Measurements from ENCODE around the gene COL9A2. TPM values are rescaled to one million over a fixed set of nuclear protein-coding genes. Genes with fewer than 3 reads are reported as not detected.

Gene COL9A2
- total RNA-seq, 1 donor from 2014 or later = 4.6 TPM

DNA sequence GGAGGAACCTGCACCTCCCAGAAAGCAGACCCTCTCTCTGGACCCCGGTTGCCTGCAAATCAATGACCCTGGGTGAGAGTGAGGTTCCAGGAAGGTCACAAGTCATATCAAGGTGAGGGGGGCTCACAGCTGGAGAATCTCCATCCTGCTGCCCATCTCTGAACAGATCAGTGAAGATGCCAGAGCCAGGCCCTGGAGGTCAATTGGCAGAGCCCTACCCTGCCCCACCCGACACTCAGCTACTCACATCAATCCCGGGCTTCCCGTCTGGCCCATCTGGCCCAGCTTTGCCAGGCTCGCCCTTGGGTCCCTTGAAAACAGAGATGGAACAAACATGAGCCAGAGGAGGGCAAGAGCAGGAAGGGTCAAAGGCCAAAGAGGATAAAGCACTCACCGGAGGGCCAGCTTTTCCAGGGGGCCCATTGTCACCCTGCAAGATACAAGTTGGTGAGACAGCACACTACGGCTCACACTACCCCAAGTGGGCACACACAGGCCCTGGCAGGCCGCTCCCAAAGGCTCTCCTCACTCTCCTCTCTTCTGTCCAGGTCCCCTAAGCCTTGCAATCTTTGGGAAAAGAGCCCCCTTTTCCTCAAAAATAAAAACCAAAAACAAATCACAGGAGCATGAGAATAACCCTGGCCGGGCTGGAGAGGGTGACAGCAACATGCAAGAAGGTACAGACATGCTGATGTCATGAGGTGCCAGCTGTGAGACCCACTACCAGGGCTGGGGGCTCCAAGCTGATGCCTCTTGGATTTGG is 2.9 kb downstream of the COL9A2 start:
- no peak for TF ChIP-seq CTCF (conservative IDR thresholded peaks at IDR 0.05; ENCODE audit: low read depth, low read length)
- H3K4me3 ChIP-seq (ENCODE audit: low read depth, low read length) = no peak overlapping the region
- no peak for DNase-seq (ENCODE audit: low read depth)

DNA sequence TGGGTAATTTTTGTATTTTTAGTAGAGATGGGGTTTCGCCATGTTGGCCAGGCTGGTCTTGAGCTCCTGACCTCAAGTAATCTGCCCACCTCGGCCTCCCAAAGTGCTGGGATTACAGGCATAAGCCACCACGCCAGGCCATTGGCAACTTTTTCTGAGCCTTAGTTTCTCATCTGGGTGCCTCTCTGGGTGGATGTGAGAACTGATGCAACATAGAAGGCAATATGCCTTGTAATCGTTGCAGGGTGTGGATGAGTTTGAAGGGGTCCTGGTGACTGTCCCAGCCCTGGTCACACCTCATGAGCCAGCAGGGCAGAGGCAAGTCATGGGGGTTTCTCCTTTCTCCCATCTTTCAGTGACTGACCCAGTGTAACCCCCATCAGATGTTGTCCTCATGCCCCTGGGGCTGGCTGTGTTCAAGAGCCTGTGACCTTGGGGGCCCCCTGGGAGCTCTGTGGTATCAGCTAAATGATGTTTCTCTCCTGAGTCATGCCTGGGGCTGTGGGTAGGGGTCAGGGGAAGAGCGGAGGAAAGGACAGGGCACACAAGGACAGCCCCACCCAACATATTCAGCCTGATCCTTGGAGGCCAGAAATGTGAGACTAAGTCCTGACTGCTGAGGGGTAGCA is 3.6 kb downstream of the COL9A2 start:
- TF ChIP-seq CTCF (conservative IDR thresholded peaks at IDR 0.05; ENCODE audit: low read depth, low read length) = no peak

DNA sequence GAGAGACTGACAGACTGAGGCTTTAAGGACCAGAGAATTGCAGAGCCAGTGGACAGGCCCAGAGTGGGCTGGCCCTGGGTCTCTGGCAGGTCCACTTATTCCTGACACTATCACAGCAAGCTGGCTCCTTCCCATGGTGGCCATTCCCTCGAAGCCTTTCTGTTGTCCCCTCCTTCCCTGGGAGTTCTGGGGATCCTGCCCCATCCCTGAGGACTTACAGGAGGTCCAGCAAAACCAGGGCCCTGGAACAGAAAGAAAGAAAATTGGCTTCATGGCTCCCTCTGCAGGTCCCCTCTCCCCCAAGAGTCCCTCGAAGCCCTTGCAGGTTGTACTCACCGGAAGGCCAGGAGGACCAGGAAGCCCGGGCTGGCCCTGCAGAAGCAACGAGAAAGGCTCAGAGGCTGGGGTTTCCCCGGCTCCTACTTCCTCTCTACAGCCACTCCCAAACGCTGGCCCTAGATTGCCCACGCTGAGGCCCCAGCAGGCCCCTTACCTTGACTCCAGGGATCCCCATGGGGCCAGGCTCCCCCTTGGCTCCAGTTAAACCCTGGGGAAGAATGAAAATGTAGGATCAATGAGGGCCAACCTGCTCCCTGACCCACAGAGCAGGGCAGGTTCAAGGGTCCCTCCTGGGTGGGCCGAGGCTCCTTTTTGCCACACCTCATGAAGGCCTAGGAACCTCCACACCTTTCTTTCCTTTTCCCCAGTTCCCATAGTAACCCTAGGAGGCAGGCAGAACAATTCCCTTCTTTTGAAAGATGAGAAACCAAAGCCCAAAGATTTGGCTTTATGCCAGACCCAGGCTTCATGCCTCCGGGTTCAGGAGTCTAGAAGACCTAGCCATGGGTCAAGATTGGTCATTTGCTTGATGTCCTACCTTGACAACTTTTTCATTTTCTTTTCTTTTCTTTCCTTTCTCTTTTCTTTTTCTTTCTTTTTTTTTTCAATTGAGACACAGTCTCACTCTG is 4.6 kb downstream of the COL9A2 start:
- H3K4me3 ChIP-seq (ENCODE audit: low read depth, low read length) = no peak overlapping the region
- DNase-seq (ENCODE audit: low read depth) = no peak
- TF ChIP-seq CTCF (conservative IDR thresholded peaks at IDR 0.05; ENCODE audit: low read depth, low read length) = no peak

More for the DNA sequence above, 3.6 kb downstream of the COL9A2 start:
- no peak overlapping the region for H3K4me3 ChIP-seq (ENCODE audit: low read depth, low read length)
- no peak for DNase-seq (ENCODE audit: low read depth)

DNA sequence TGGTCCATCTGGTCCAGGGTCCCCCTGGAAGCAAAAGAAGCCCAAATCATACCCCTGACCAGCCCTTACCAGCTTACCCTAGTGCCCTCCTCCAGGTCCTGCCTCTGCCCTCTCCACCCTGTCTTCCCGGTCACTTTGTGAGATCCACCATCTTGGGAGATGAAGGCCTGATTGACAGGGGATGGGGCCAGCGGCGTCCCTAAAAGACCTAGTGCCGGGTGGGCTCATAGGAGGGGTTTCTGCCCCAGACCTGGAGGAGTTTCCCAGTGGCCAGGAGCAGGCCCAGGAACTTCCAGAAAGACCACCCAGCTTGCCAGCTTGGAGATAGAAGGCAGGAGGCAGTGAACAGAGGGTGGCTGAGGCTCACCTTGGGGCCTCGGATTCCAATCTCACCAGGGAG is 5.4 kb downstream of the COL9A2 start:
- no peak for TF ChIP-seq CTCF (conservative IDR thresholded peaks at IDR 0.05; ENCODE audit: low read depth, low read length)
- DNase-seq (ENCODE audit: low read depth) = no peak
- H3K4me3 ChIP-seq (ENCODE audit: low read depth, low read length) = no peak overlapping the region

DNA sequence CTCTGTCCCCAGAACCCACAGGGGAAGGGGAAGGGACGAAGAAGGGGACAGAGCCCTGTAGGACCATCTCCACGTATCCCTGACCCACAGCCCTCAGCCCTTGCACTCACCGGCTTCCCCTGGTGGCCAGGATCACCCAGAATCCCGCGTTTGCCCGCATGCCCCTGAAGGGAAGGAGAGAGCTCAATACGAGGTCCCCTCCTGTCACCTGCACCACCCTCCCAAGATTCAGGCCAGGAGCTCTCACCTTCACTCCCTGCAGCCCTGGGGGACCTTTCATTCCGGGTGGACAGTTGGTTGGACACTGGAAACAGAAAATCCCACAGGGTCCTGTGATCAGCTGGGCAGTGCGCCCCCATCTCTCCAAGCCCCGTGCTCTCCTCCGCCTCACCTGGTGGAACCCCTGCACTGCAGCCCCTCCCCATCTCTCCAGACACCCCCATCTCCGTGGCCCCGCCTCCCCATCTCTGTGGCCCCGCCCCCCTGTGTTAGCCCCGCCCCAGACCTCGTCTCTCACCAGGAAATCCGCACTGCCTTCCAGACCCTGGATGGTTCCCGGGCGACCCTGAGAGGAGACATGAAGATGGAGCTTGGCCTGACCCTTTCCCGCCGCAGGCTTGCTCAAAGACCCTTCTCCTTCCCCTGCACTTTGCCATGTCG is 6.0 kb downstream of the COL9A2 start:
- no peak overlapping the region for H3K4me3 ChIP-seq (ENCODE audit: low read depth, low read length)
- DNase-seq (ENCODE audit: low read depth) = no peak
- no peak for TF ChIP-seq CTCF (conservative IDR thresholded peaks at IDR 0.05; ENCODE audit: low read depth, low read length)

GRCh38 chr1:40310129-40310461 is 7.0 kb downstream of the COL9A2 start:
- TF ChIP-seq CTCF (conservative IDR thresholded peaks at IDR 0.05; ENCODE audit: low read depth, low read length) = no peak

More at GRCh38 chr1:40310129-40310461, 7.0 kb downstream of the COL9A2 start:
- H3K4me3 ChIP-seq (ENCODE audit: low read depth, low read length) = no peak overlapping the region
- no peak for DNase-seq (ENCODE audit: low read depth)
